KOPT-K1 (cell line): ENCODE data around the gene VPS35.
"Not testable (repeated sequence)": the region's sequence is repeated elsewhere in the genome, so short reads cannot be mapped to it uniquely, and the experiment has no call there.

Experiments
- H3K27ac ChIP-seq: fragments of 200-600 bp; sonication (generic); 2 replicates; pipeline ENCODE4 v1.5.1; 2016; ENCODE audit warnings: antibody characterized with exemption, mild to moderate bottlenecking, low read depth, low read length; ENCODE audit not compliant: poor library complexity, severe bottlenecking
- H3K36me3 ChIP-seq: fragments of 200-600 bp; sonication (generic); 2 replicates; pipeline ENCODE4 v1.5.1; 2017; ENCODE audit warnings: antibody characterized with exemption, mild to moderate bottlenecking, low read length, moderate library complexity; ENCODE audit not compliant: insufficient read depth
- H3K9me3 ChIP-seq: fragments of 200-600 bp; sonication (generic); 2 replicates; pipeline ENCODE4 v1.5.1; 2017; ENCODE audit warnings: antibody characterized with exemption, low read length, mild to moderate bottlenecking; ENCODE audit not compliant: insufficient read depth, poor library complexity, severe bottlenecking

Gene VPS35

DNA sequence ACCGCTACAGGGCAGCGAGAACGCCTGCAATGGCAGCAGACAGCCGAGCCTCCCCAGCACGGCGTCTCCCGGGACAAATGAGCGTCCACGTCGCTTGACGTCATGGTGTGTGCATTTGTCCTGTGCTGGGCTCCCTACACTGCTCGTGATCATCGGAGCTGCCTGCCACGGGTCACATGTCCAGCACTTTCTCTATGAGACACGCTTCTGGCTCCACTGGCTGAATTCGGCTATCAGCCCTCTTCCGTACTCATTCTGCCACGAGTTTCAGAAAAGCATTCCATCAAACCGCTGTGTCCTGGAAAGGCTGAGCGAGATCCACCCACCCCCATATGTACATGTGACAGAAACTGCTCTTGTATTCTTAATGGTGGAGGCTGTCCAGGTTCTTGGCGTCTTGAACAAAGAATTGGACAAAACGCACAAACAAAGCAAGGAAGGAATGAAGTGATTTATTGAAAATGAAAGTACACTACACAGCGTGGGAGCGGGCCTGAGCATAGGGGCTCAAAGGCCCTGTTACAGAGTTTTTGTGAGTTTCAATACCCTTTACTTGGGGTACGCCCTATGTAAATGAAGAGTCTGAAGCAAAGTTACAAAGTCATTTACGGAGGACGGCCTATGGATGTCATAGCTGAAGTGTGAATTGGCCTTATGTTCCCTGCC is 39.3 kb downstream of the VPS35 start:
- Histone ChIP-seq H3K27ac (no peak overlapping the region), H3K36me3 (no peaks in the 10 kb centered on the region), H3K9me3 (peaks cover 3% of the 10 kb centered on the region)

DNA sequence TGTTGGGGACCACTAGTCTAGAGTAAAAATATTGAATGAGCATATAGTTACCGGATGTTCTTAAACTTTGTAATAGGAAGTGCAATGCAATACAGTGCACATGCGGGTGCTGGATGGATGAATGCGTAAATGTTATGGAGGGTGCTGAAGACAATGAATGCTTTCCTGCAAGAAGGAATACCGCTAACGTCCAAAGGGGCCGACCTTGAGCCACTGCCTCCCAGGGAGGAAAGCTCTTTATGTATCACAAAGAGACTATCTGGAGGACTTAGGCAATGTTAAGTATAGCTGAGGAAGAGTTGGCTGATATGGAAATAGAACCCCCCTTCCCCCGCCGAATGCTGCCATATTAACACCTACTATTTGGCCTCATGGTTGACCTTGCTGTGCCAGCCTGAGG is 40.3 kb downstream of the VPS35 start:
- Histone ChIP-seq H3K36me3 (no peaks in the 10 kb centered on the region), H3K27ac (no peak overlapping the region), H3K9me3 (peaks cover 4% of the 10 kb centered on the region)

DNA sequence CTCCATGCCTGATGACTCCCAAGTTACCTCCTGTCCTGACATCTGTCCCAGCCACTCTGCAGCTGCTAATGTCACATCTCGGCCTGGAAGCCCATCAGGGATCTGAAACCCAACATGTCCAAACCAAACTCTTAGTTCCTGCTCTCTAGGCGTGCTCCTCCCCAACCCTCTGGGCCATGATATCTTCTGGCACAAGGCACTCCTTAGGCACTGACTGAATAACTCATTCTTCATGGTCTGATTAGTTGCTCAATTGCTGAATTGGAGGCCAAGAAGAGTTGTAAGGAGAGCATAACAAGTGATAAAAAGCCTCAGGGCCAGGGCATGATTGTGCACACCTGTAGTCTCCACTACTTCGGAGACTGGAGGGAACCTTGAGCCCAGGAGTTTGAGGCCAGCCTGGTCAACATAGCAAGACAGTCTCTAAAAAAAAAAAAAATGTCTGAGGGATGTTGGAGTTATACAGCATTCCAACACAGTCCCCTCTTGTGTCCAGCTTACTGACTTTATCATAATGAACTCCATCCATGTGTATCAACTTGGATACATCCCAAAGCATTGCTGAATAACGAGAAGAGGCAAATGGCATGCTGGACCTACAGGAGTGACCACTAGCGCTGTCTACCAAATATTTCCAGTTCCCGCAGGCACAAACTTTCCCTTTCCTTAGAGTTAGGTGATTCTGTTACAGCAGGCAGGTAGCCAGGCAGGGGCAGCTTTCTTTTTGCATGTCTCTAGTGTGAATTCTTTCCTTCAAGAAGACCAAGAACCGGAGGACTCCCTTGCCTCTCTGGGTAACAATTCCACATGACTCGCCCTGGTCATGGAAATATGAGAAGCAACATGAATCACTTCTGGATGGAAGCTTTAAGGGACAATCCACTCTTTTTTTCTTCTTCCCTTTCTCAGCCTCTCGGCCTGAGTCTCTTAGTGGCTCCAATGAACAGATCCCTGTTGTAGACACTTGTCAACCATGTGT is 49.7 kb downstream of the VPS35 start:
- no peaks in the 10 kb centered on the region for H3K36me3 ChIP-seq

DNA sequence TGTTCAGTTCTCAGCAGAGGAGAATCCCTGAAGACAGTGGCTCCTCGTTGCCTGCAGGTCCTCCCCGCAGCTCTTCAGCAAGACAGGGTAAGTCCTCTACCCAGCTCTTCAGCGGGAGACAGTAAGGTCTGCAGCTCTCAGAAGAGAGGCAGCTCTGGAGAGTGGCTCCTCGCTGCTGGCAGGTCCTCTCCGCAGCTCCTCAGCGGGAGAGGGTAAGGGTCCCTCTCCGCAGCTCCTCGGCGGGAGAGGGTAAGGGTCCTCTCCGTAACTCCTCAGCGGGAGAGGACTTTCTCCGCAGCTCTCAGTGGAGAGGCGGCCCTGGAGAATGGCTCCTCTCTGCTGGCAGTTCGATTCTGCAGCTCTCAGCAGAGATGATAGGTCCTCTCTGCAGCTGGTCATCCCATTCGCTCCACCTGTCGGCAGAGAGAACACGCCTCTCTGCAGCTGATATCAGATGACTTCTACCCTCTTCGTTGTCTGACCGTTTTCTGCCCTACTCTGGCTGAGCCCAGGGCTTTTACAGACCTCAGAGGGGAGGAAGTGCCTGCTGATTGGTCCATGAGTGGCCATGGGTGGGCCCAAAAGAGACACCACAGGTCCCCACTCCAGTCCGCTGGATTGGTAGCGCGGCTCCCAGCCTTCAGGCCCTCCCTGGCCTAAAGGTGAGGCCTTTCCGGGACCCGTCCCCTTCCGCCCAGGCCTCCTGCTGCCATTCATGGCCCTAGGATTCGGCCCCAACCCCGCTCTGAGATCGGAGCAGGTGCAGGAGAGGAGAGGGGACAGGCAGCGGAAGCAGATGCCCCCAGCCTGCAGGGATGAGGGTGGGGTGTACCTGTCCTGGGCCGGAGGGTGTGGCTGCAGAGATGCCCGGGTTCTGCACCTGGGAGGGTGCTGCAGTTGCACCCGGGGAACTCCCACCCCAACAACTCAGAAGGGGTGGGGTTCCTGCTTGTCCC is 55.9 kb downstream of the VPS35 start:
- Histone ChIP-seq H3K27ac (no peak overlapping the region), H3K36me3 (no peaks in the 10 kb centered on the region), H3K9me3 (no peaks in the 10 kb centered on the region)

More for the DNA sequence above, 49.7 kb downstream of the VPS35 start:
- Histone ChIP-seq H3K27ac (no peak overlapping the region), H3K9me3 (no peaks in the 10 kb centered on the region)

DNA sequence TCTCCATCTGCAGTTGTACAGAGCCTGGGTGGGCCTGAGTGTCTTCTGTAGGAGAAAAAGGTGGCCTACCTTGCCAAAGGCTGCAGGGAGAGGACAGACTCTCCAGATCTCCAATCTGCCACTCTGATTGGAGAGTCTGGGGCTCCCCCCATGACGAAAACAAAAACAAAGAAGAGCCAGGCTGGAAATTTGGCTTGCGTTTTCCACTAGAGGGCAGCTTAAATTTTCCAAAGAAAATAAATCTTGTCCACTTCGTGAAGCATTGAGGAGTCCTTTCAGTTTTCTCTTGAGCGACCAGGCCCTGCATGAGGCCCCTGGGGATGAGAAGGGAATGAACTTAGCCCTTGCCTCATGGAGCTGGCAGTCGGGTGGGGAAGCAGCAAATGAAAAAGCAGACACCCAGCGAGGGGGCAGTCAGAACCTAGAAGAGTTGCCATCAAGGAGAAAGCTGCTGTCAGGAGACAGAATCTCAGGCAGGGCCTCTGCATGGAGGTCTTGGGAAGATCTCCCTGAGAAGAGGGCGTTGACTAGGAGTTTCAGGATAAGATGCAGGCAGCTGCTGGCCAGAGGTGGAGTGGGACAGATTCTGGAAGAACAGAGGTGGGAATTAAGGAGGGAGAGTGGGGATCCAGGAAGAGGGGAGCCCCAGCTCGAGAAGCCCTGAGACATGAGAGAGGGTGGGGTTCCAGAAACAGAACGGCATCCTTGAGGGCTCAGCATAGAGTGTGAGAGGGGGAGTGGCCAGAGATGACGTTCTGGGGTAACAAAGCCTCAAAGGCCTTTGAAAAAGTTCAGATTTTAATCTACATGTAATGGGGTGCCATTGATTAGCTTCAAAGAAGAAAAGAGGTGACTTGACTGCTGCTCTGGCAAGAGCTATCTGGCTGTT is 59.4 kb downstream of the VPS35 start:
- Histone ChIP-seq H3K9me3 (no peaks in the 10 kb centered on the region), H3K36me3 (no peaks in the 10 kb centered on the region), H3K27ac (no peak overlapping the region)

DNA sequence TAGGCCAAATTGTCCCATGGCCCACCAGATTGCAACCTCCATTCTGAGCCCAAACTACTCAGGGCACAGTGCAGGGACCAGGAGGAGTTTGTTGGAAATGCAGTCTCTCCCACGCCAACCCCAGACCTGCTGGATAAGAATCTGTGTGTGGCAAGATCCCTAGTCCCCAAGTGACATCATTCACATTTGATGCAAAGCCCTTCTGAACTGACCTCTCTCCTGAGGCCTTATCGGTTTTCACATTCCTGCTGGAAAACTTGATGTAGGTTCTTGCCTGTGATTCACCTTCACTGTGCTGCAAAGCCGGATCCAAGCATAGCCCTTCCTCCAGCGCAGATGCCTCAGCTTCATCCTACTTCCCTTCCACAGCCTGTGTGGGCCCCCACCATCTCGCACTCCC is 61.2 kb downstream of the VPS35 start:
- H3K27ac ChIP-seq: no peak overlapping the region
- H3K9me3 ChIP-seq: no peaks in the 10 kb centered on the region
- H3K36me3 ChIP-seq: no peaks in the 10 kb centered on the region

DNA sequence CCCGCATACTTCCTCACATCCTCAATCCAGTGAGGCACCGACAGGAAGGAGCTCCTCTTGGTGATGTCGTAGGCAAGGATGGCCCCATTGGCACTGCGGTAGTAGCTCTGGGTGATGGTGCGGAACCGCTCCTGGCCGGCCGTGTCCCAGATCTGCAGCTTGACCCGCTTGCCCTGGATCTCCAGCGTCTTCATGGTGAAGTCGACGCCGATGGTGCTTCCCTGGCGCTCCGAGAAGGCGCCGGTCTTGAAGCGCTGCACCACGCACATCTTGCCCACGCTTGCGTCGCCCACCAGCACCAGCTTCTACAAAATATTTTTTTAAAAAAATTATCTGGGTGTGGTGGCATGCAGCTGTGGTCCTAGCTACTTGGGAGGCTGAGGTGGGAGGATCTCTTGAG is 62.3 kb downstream of the VPS35 start:
- H3K27ac ChIP-seq, H3K36me3 ChIP-seq, H3K9me3 ChIP-seq: not testable (repeated sequence)

DNA sequence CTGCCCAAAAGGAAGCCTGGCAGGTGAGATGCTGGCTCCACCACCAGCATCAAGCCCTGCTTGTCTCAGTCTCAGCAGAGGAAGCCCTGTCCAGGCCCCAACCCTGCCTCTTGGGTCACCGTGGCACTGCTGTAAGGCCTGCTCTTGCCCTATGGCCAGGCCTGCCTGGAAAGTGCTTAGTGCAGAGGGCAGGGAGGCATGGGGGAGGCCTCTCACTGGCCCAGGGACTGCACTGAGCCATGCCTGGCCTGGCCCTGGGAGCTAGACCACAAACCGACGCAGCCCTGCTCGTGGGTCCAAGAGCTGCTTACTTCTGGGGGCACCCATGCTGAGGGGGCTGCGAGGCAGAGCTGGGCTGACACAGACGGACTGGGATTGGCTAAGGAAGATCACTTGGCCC is 64.1 kb downstream of the VPS35 start:
- not testable (repeated sequence) for H3K27ac ChIP-seq, H3K36me3 ChIP-seq, H3K9me3 ChIP-seq

DNA sequence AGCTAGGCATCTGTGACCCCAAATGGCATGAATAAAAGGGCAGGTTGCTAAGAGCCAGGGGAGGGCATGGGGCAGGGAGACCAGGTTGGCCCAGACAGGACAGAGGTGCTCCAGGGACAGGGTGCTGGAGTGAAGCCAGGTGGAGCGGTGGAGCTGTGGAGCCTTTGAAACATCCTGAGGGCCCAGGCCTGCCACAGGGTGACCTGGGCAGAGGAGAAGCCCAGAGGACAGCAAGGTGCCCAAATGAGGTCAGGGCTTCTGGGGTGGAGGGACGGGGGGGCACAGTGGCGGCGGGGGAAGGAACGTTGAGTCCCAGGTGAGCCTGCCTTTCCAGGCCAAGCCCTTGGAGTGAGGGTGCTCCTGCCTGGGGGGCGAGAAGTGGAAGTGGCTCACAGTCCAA is 65.3 kb downstream of the VPS35 start:
- not testable (repeated sequence) for H3K9me3 ChIP-seq, H3K36me3 ChIP-seq, H3K27ac ChIP-seq

DNA sequence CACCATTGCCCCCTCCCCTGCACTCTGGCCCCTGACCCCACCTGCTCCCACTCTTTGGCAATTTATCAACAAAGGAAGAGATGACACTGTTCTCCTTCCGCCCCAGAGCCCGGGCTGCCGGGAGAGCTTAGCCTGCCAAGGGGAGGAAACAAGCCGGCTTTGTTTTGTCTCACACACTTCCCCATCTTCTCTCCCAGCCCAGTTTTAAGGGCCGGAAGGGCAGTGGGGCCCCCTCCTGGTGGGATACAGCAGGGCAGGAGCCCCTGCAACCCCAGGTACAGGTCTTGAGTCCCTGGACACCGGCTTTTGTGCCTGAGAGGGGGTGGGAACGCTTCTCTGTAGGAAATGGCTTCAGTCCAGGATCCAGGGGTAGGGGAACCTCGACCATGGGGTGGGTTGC is 65.7 kb downstream of the VPS35 start:
- not testable (repeated sequence) for H3K27ac ChIP-seq, H3K9me3 ChIP-seq
- peaks cover 12% of the 10 kb centered on the region for H3K36me3 ChIP-seq

DNA sequence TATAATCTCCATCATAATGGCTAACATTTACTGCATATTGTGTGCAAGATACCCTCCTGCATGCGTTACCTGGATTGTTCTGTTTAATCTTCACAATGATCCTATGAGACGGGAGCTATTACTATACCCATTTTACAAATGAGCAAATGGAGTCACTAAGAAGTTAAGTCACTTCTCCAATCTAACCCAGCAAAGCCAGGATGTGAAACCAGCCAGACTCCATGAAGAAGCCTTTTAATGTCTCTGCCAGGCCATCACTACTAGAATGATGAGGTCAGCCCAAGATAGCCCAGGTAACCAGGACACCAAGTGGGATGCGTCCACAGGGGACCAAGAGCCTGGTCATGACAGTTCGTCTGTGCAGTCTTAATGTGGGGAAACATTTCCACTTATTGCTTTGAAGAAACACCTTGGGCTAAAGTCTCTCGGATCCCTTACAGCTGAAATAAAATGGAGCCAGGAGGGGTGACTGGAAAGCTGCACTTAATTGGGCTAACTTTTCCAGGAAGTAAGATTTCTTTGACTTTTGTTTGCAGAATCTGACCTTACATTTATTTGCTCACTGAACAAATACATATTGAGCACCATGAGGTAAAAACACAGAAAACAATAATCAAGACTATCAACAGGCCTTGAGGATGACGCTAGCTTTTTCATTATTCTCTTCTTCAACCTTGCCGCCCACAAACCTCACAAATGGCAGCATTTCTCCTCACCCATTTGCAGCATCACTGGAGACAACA is 66.9 kb downstream of the VPS35 start:
- Histone ChIP-seq H3K9me3 (no peaks in the 10 kb centered on the region), H3K27ac (no peak overlapping the region), H3K36me3 (peaks cover 23% of the 10 kb centered on the region)

DNA sequence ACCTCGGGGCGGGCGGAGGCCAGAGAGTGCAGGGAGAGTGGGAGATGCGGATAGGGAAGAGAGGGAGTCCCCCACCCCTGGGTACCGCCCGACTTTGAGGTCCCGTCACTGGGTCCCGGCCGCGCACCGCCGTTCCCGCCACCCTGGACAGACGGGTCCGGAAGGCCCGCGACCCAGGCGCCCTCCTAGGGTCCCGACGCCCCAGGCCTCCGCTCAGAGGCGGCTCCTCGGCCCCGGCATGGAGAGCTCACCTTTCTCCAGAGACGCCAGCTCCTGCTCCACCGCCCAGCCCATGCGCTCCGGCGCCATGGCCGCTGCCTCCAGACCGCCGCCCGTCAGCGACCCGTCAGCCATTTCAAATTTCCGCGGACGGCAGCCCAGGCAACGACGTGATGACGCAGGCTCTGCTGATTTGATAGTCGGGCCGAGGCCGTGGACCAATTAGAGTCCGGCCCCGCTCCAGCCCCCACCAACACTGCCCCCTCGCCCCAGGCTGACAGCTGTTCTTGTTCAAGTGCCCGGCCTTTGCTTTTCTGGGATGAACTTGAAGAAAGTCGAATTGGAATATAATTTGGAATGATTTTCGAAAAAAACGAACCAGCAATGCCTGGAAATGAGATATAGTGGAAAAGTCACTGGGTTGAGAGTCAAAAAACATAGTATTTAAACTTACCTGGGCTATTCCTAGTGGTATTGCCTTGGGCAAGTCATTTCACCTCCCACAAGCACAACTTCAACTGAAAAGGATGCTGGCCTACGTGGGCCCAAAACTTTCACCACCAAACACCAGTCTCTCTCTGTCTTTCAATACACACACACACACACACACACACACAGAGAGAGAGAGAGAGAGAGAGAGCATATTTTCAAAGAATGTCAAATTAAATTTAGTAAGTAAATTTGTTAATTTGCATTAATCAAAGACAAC is 67.7 kb downstream of the VPS35 start, which contains the start of gene SHCBP1:
Gene SHCBP1 (minus strand): TSS at position 374 of the 928 bp plus-strand sequence. CDS start 20 bp downstream, at position 354.
- Histone ChIP-seq H3K9me3 (no peaks in the 10 kb centered on the region), H3K27ac (peak within 1 kb of the TSS; percentile 86), H3K36me3 (peaks cover 32% of the 10 kb centered on the region)
